GM20000 (cell line): ENCODE results near the gene VPS4A.

ENCODE experiments used
- DNase-seq: peaks from one replicate; pipeline ENCODE4 v3.0.0; 2012; ENCODE audit warnings: low spot score
- TF ChIP-seq, protein P1 (sequence below): IDR thresholded peaks from 2 replicates; pipeline ENCODE4 v1.5.1; 2012; ENCODE audit warnings: mild to moderate bottlenecking, control low read depth; ENCODE audit errors: extremely low read depth, missing control alignments

Gene VPS4A

DNA sequence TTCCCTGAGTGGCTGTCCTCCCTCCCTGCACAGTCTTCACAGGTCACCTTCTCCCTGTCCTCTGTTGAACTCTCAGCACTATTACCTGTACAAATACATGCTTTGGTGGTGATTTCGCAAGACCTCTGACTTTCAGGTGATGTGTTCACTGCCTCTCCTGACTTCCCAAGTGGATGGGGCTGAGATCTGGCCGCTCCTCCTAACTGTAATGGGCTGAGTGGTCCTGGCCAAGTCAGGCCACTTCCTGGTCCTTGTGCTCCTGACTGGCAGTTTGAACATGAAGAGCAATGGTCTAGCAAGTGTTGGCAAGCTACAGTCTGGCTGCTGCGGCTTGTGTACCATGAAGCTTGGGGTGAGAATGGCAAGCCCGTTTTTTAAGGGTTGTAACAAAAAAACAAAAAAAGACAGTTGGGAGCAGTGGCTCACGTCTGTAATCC is 52.1 kb downstream of the VPS4A start:
- no peak for DNase-seq

DNA sequence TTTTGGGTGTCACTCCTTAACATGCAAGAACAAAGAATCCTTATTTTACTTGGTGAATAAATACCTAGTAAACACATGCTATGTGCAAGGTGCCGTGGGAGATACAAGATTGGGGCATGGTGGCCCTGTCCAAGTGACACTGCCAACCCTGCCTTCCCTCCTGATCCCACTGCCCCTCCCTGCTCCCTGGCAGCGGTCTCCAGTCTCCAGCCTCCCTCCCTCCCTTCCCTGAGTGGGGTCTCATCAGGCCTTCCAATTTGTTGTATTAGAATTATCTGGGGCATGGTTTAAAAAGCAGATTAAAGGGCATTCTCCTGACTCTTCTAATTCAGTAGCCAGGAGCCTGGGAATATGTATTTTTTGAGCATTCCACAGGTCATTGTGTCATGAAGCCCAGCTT is 52.9 kb downstream of the VPS4A start:
- TF ChIP-seq, protein P1, sequence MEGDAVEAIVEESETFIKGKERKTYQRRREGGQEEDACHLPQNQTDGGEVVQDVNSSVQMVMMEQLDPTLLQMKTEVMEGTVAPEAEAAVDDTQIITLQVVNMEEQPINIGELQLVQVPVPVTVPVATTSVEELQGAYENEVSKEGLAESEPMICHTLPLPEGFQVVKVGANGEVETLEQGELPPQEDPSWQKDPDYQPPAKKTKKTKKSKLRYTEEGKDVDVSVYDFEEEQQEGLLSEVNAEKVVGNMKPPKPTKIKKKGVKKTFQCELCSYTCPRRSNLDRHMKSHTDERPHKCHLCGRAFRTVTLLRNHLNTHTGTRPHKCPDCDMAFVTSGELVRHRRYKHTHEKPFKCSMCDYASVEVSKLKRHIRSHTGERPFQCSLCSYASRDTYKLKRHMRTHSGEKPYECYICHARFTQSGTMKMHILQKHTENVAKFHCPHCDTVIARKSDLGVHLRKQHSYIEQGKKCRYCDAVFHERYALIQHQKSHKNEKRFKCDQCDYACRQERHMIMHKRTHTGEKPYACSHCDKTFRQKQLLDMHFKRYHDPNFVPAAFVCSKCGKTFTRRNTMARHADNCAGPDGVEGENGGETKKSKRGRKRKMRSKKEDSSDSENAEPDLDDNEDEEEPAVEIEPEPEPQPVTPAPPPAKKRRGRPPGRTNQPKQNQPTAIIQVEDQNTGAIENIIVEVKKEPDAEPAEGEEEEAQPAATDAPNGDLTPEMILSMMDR = no peak
- no peak for DNase-seq

More for the DNA sequence above, 52.1 kb downstream of the VPS4A start:
- TF ChIP-seq, protein P1 = no peak

DNA sequence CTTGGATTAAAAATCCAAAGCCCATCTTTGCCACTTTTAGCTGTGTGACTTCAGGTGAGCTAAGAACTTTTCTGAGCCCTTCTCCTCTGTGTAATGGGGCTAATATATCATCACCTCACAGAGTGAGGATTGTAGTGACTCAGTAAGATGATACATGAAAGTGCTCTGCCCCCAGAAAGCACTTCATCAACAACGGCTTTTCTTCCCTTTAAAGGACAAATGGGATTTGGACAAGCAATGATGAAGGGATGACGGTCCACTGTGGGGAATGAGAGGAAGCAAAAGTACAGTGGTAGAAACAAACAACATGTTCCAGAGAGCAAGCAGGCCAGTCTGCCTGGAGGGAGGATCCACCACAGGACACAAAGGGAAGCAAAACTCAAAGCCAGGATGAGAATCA is 54.8 kb downstream of the VPS4A start:
- DNase-seq = no peak
- TF ChIP-seq, protein P1 = no peak

DNA sequence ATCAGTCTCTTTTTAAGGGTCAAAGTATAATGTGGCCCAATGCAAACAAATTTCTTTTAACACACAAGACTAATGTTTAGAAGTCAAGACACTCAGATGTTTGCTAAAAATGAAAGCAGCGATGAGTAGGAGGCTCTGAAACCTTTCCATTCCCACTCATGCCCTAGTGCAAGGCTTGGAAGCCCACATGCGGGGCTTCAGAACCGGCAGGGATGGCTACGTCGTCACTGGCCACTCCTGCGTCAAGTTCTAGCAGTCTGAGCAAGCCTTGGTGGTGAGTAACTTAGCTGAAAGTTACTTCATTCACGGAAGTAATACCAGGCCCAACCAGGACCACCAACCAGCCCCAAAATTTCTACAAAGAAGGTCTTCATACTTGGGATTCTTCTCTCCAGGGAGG is 55.3 kb downstream of the VPS4A start:
- TF ChIP-seq, protein P1 = no peak
- DNase-seq = no peak

DNA sequence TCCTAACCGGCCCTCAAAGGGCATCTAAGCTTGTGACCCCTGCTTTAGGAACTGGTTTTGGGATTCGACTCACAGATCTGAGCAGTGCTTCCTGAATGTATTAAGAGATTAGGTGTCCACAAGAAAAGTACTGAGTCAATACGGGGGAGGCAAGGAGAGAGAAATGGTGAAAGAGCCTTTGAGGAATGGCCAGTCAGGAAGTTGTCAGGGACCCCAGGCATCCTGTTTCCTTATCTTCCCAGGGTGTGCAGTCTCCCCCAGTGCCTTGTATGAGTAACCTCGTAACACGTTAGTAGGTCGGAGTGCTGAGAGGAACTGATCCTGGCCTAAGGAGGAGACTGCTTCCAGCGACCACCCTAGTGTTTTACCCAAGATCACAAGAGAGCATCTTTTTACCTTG is 56.8 kb downstream of the VPS4A start:
- DNase-seq = no peak
- TF ChIP-seq, protein P1 = no peak

DNA sequence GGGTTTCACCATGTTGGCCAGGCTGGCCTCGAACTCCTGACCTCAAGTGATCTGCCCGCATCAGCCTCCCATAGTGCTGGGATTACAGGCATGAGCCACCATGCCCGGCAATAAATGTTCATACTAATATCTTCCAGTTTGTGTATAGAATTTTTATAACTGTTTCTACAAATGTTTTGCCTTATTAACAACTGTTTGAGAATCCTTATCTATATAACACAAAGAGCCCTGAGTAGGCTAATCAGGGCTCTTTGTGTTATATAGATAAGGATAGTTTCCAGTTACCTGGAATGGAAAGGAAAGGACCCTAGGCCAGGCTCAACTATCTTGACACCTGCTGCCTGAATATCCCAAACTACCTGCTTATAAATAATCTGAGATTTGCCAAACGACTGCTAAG is 57.7 kb downstream of the VPS4A start:
- TF ChIP-seq, protein P1 = no peak
- DNase-seq = no peak

DNA sequence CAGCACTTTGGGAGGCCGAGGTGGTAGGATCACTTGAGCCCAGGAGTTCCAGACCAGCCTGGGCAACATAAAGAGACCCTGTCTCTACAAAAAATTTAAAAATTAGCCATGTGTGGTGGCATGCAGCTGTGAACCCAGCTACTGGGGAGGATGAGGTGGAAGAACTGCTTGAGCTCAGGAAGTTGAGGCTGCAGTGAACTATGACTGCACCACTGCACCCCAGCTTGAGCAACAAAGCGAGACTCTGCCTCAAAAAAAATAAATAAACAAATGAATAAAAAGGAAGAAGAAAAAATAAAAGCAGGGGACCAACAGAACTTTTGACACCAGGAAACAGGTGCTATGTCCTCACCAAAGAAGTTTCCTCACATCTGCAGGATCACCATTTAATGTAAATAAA is 60.4 kb downstream of the VPS4A start:
- no peak for DNase-seq
- TF ChIP-seq, protein P1 = no peak

DNA sequence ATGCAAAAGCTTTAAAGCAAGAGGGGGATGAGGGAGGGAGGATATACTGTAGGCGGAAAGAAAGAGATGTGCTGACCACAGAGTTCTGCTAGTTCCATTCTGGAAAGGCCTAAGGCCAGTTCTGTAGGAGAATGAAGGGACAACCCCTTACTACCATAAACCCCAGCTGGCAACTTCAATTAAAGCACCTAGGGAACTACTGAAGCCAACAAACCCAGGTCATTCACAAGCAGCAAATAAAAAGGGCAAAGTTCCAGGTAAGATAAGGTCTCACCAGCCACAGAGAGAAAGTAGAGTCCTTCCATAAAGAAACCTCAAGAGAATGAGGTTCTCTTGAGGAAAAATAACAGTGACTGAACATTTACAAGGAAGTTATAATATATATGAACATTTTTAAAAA is 61.9 kb downstream of the VPS4A start:
- DNase-seq = no peak
- TF ChIP-seq, protein P1 = no peak
